Loucy (cell line): ENCODE measurements around the gene LIMA1.

Experiments used
- CTCF ChIP-seq: fragments of 200-600 bp; sonication (generic); conservative IDR thresholded peaks from 2 replicates; pipeline ENCODE4 v1.5.1; 2014; ENCODE audit warnings: mild to moderate bottlenecking, antibody characterized with exemption, low read length
- EZH2phosphoT487 ChIP-seq: fragments of 200-600 bp; IDR thresholded peaks from 2 replicates; pipeline ENCODE4 v1.6.1; 2018; ENCODE audit warnings: antibody characterized with exemption, mild to moderate bottlenecking, moderate library complexity, borderline replicate concordance

- TF ChIP-seq CTCF: no peak
- TF ChIP-seq EZH2phosphoT487: no peak
These were observed 86.0 kb downstream of the LIMA1 start for GRCh38 chr12:50197297-50197727.
